Fibroblast of lung (primary cell): ENCODE measurements around the gene SPP1.

ENCODE experiments used
- EZH2 ChIP-seq: IDR thresholded peaks from 2 replicates; pipeline ENCODE4 v1.5.1; 2012; ENCODE audit warnings: low read length, control low read depth, mild to moderate bottlenecking; ENCODE audit errors: missing control alignments
- TF ChIP-seq, protein P1 (sequence below), 2 donors: IDR thresholded peaks in 1 of 2; conservative IDR thresholded peaks in 1 of 2; 1 replicate in 1 of 2; 2 replicates in 1 of 2; pipeline ENCODE4 v1.5.1; 2011 to 2012; ENCODE audit warnings: low read length in 2 of 2, control low read depth in 1 of 2, inconsistent platforms in 1 of 2, low read depth in 1 of 2, mild to moderate bottlenecking in 1 of 2

- TF ChIP-seq, protein P1, sequence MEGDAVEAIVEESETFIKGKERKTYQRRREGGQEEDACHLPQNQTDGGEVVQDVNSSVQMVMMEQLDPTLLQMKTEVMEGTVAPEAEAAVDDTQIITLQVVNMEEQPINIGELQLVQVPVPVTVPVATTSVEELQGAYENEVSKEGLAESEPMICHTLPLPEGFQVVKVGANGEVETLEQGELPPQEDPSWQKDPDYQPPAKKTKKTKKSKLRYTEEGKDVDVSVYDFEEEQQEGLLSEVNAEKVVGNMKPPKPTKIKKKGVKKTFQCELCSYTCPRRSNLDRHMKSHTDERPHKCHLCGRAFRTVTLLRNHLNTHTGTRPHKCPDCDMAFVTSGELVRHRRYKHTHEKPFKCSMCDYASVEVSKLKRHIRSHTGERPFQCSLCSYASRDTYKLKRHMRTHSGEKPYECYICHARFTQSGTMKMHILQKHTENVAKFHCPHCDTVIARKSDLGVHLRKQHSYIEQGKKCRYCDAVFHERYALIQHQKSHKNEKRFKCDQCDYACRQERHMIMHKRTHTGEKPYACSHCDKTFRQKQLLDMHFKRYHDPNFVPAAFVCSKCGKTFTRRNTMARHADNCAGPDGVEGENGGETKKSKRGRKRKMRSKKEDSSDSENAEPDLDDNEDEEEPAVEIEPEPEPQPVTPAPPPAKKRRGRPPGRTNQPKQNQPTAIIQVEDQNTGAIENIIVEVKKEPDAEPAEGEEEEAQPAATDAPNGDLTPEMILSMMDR (conservative IDR thresholded peaks at IDR 0.05 in 1 of 2, IDR thresholded peaks at IDR 0.05 in 1 of 2; ENCODE audit: low read depth in 1 of 2, low read length in 2 of 2) = peak; percentile 33 to 70
- TF ChIP-seq EZH2 = no peak
Observed at GRCh38 chr4:87985097-87985886, 9.8 kb downstream of the SPP1 start.
